GM19452 (cell line): ENCODE results near the gene POLR1C.
"Not testable (repeated sequence)": the region's sequence is repeated elsewhere in the genome, so short reads cannot be mapped to it uniquely, and the experiment has no call there.

Experiments
- ATAC-seq: cut with Tn5 transposase; IDR thresholded peaks from one replicate; pipeline ENCODE4 v1.9.1; 2021; ENCODE audit not compliant: unreplicated experiment

The POLR1C gene

GRCh38 chr6:43491750-43492661 lies 24.9 kb upstream of the POLR1C start:
- ATAC-seq: no peak

- no peak for ATAC-seq
Measured at GRCh38 chr6:43492673-43493072, 24.2 kb upstream of the POLR1C start.

- ATAC-seq: no peak
Measured at GRCh38 chr6:43493230-43493629, 23.7 kb upstream of the POLR1C start.

- ATAC-seq: no peak
Measured at GRCh38 chr6:43493833-43494232, 23.1 kb upstream of the POLR1C start.

- no peak for ATAC-seq
Measured at GRCh38 chr6:43494321-43494720, 22.6 kb upstream of the POLR1C start.

- no peak for ATAC-seq
Measured at GRCh38 chr6:43494766-43495165, 22.1 kb upstream of the POLR1C start.

- ATAC-seq: no peak
Measured at GRCh38 chr6:43495409-43495941, 21.4 kb upstream of the POLR1C start.

GRCh38 chr6:43496370-43497128 lies 20.3 kb upstream of the POLR1C start:
- no peak for ATAC-seq

GRCh38 chr6:43497129-43497396 lies 19.8 kb upstream of the POLR1C start:
- ATAC-seq: no peak

- ATAC-seq: no peak
Measured at GRCh38 chr6:43497689-43498088, 19.2 kb upstream of the POLR1C start.

- not testable (repeated sequence) for ATAC-seq
Measured at GRCh38 chr6:43498291-43498690, 18.6 kb upstream of the POLR1C start.

- no peak for ATAC-seq
Measured at GRCh38 chr6:43499028-43499815, 17.7 kb upstream of the POLR1C start.

GRCh38 chr6:43500921-43501320 lies 16.0 kb upstream of the POLR1C start:
- ATAC-seq: no peak

- ATAC-seq: no peak
Measured at GRCh38 chr6:43502666-43503065, 14.2 kb upstream of the POLR1C start.

GRCh38 chr6:43503443-43503842 lies 13.4 kb upstream of the POLR1C start:
- no peak for ATAC-seq

- ATAC-seq: no peak
Measured at GRCh38 chr6:43504756-43505593, 11.9 kb upstream of the POLR1C start.

- no peak for ATAC-seq
Measured at GRCh38 chr6:43505718-43506117, 11.2 kb upstream of the POLR1C start.

GRCh38 chr6:43506171-43506570 lies 10.7 kb upstream of the POLR1C start:
- ATAC-seq: no peak

- no peak for ATAC-seq
Measured at GRCh38 chr6:43506667-43507471, 10.0 kb upstream of the POLR1C start.
